ENCODE results near the gene VPS39. TPM values are rescaled to one million over a fixed set of nuclear protein-coding genes. Genes with fewer than 3 reads are reported as not detected.

The VPS39 gene
- total and polyA plus RNA-seq, 2 of the 13 experiments (the other 11 are each of a cell fraction or from before 2014, with no cell fraction given), result 22.9 to 32.0 TPM

DNA sequence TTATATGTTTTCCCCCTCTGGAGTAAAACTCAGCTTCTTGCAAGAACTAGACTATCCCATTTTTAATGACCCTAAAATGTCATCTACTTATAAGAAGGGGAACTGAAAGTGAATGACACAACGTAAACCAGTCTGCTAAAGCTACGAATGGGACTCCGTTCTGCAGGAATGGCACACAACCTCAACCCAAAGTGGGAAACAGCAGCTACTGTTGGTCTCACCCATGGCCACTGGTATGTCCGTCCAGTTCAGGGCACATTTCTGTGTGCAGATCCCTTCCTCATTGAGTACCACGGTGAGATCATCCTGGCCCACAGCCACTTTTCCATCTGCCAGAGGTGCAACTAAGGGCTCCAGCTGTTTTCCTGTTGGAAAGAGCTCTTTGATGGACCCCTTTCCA, 23.8 kb downstream of the VPS39 start:
- DNase-seq (ENCODE audit: low spot score), result no peak
- peaks cover 19 to 53% of the 10 kb centered on the region in 2 experiments for H3K36me3 ChIP-seq (replicated peaks in 1 of 2; ENCODE audit: control insufficient read depth in 1 of 2, insufficient read depth in 2 of 2, low read length in 2 of 2)
- no peak for ATAC-seq
- no peaks in the 10 kb centered on the region for H3K9me3 ChIP-seq (ENCODE audit: low read length)
- no peak overlapping the region for H3K4me2 ChIP-seq (ENCODE audit: low read depth, low read length)
- in situ Hi-C loops (cut with HindIII; ENCODE audit: extremely low pct_ligation_motif_present, low pct_unique_long_range_greater_than_20kb), result no loop called here
- intact Hi-C loops (cut with micrococcal nuclease; ENCODE audit: unreplicated experiment), result no loop called here
- FAIRE-seq, result no peak
- H3K4me3 ChIP-seq (replicated peaks in 1 of 3; ENCODE audit: insufficient read depth in 1 of 3, low read depth in 2 of 3, low read length in 3 of 3), result no peak overlapping the region
- 100% methylated on average over 4 of the region's 5 CpGs for WGBS (ENCODE audit: low lambda C conversion rate)
- ChIA-PET CTCF (ENCODE audit: low intra/inter-chr PET ratio, low total read pairs) (no interaction called here), POLR2A (no interaction called here)
- H4K20me1 ChIP-seq (ENCODE audit: insufficient read depth, low read length), result no peaks in the 10 kb centered on the region
- H3K27ac ChIP-seq (ENCODE audit: extremely low read length, insufficient read depth, low read length), result no peak overlapping the region
- peaks cover 13% of the 10 kb centered on the region; the same call in 1 of the 2 replicates for H3K4me1 ChIP-seq (ENCODE audit: insufficient read depth, low read length)
- no peaks in the 10 kb centered on the region for H3K79me2 ChIP-seq (ENCODE audit: insufficient read depth, low read length)
- no peak overlapping the region for H2AFZ ChIP-seq (ENCODE audit: low read length)
- TF ChIP-seq ZFAT (CRISPR knock-in tag; conservative IDR thresholded peaks at IDR 0.05) (no peak), MLLT10 (CRISPR knock-in tag; IDR thresholded peaks at IDR 0.05) (no peak), THAP11 (CRISPR knock-in tag; IDR thresholded peaks at IDR 0.05) (no peak), TAF15 (IDR thresholded peaks at IDR 0.05; ENCODE audit: low read depth, low read length, poor library complexity, severe bottlenecking) (no peak)
- TF ChIP-seq, protein P1, sequence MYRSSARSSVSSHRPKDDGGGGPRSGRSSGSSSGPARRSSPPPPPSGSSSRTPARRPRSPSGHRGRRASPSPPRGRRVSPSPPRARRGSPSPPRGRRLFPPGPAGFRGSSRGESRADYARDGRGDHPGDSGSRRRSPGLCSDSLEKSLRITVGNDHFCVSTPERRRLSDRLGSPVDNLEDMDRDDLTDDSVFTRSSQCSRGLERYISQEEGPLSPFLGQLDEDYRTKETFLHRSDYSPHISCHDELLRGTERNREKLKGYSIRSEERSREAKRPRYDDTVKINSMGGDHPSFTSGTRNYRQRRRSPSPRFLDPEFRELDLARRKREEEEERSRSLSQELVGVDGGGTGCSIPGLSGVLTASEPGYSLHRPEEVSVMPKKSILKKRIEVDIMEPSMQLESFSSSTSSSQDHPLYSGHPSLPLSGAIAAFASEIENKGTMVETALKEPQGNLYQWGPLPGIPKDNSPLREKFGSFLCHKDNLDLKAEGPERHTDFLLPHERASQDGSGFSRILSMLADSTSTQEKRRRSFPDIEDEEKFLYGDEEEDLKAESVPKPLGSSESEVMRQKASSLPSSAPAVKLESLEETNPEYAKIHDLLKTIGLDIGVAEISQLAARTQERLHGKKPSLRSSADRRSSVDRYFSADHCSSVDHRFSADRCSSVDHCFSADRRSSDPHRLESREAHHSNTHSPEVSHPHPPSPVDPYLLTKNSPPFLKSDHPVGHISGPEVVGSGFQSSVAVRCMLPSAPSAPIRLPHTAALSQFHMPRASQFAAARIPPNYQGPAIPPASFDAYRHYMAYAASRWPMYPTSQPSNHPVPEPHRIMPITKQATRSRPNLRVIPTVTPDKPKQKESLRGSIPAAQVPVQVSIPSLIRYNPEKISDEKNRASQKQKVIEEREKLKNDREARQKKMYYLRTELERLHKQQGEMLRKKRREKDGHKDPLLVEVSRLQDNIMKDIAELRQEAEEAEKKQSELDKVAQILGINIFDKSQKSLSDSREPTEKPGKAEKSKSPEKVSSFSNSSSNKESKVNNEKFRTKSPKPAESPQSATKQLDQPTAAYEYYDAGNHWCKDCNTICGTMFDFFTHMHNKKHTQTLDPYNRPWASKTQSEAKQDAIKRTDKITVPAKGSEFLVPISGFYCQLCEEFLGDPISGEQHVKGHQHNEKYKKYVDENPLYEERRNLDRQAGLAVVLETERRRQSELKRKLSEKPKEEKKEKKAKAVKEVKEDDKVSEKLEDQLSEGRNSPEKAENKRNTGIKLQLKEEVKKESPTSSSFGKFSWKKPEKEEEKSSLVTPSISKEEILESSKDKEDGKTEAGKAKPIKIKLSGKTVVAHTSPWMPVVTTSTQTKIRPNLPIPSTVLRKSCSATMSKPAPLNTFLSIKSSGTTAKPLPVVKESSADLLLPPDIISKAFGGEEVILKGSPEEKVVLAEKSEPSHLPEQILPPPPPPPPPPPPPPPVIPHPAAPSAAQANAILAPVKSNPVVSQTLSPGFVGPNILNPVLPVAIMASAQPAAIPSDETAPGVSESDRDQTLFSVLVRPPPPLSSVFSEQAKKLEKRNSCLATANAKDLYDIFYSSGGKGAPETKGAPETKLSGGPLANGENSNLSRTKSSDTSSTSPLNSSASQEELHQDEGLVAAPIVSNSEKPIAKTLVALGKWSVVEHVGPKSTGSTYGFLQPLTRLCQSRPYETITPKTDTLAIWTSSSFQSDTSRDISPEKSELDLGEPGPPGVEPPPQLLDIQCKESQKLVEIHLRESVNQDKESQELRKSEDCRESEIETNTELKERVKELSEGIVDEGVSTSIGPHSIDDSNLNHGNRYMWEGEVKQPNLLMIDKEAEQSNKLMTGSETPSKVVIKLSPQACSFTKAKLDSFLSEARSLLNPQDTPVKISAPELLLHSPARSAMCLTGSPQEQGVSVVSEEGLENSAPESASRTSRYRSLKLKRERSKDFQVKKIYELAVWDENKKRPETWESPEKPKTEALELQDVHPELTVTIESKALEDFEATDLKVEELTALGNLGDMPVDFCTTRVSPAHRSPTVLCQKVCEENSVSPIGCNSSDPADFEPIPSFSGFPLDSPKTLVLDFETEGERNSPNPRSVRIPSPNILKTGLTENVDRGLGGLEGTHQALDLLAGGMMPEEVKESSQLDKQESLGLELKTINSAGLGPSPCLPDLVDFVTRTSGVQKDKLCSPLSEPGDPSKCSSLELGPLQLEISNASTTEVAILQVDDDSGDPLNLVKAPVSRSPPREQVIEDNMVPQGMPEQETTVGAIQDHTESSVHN (CRISPR knock-in tag; IDR thresholded peaks at IDR 0.05), result no peak
- no peak overlapping the region for H3K9ac ChIP-seq (ENCODE audit: insufficient read depth, low read depth, low read length)
- H3K27me3 ChIP-seq (ENCODE audit: control insufficient read depth in 1 of 2, insufficient read depth in 2 of 2, low read length in 2 of 2), result no peaks in the 10 kb centered on the region; a peak in 1 of 5 replicates
- no TSS peak for BruUV-seq (replicated peaks)

All from HepG2 (cell line).